HG02798 (cell line): ENCODE data around the gene GABBR1.
"Not testable (repeated sequence)": the region's sequence is repeated elsewhere in the genome, so short reads cannot be mapped to it uniquely, and the experiment has no call there.

Experiments
- ATAC-seq: cut with Tn5 transposase; IDR thresholded peaks from one replicate; pipeline ENCODE4 v1.9.1; 2021; ENCODE audit warnings: mild to moderate bottlenecking; ENCODE audit not compliant: unreplicated experiment, poor library complexity

The GABBR1 gene

GRCh38 chr6:29632789-29633533 is at the start of gene GABBR1:
Gene GABBR1 (minus strand): TSS chr6:29633183. CDS start chr6:29632385, 798 bp downstream.
- peak; percentile 87 for ATAC-seq

DNA sequence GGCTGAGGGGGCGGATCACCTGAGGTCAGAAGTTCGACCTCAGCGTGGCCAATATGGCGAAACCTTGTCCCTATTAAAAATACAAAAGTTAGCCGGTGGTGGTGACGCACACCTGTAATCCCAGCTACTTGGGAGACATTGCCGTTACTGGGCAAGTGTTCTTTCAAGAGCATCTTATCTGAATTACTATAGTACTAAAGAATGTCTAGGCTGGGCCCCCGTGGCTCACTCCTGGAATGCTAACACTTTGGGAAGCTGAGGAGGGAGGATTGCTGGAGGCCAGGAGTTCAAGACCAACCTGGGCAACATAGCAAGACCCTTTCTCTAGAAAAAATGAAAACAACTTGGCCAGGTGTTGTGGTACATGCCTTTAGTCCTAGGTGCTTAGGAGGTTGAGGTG is 48.8 kb upstream of the GABBR1 start:
- ATAC-seq: no peak

DNA sequence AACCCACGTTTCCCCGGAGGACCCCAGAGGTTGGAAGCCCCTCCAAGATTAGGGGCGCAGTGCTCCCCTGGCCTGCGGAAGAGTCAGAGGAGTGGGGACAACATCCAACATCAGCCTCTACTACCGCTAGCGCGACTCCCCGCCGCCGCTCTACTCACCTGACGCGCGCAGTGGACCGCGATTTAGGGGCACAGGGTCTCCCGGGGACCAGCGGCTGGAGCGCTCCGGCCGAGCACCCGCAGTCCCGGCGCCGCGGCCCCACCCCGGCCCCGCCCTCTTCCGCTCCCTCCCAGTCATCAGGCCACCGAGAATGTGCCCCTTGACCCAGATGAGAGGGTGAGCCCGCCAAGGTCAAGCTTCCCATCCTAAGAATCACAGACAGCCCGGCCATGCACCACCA is 47.9 kb upstream of the GABBR1 start, which contains the start of gene ZFP57:
Gene ZFP57 (minus strand): TSS at position 249 of the 400 bp plus-strand sequence. CDS start 4,149 bp downstream, outside the sequence.
- no peak for ATAC-seq

DNA sequence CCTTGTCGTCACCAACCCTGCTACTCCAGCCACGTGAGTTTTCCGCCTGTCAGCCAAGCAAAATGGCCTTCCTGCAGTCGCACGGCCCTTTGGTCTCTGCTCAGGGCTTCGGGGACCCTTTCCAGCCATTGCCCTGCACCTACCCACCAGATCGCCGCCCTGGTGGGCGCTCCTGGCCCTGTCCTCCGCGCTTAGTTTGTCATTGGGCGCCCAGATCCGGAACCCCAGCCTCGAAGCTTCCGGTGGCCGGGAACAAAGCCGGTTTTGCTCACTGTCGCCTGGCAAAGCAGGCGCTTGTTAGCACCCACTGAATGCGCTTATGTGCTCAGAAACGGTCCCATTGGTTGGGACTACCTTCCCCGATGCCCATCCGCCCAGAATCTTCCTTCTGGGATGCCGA is 47.4 kb upstream of the GABBR1 start:
- ATAC-seq: no peak

GRCh38 chr6:29679962-29680361 is 47.0 kb upstream of the GABBR1 start:
- no peak for ATAC-seq

- ATAC-seq: no peak
Measured at GRCh38 chr6:29678114-29678513, 45.1 kb upstream of the GABBR1 start.

DNA sequence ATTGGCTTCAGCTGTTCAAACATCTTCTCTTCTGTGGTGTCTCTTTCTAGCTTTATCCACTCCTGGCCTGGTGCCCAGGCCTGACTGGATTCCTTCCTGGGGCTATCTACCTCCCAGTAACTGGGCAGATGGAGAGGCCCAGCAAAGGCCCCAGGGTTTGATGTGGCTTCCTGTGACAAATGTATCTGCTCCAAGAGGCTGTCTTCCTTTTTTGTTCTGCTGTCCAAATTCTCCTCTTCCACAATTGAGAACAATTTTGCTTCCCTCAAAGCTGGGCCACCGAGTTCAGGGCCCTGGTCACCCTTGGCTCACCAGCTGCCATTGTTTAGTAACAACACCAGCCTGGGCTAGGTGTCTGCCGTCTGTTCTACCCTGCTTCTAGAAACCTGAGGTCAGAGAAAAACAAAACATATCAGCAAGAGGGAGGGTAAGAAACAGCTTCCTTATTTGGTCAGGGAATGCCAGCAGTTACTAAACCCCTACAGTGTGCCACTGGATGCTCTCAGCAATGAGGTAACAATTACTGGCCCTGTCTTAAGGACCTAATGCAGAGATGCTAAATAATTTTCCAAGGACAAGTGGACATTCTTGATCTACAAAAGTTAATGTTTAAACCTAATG is 44.1 kb upstream of the GABBR1 start:
- no peak for ATAC-seq

- no peak for ATAC-seq
Measured at GRCh38 chr6:29675561-29675960, 42.6 kb upstream of the GABBR1 start.

DNA sequence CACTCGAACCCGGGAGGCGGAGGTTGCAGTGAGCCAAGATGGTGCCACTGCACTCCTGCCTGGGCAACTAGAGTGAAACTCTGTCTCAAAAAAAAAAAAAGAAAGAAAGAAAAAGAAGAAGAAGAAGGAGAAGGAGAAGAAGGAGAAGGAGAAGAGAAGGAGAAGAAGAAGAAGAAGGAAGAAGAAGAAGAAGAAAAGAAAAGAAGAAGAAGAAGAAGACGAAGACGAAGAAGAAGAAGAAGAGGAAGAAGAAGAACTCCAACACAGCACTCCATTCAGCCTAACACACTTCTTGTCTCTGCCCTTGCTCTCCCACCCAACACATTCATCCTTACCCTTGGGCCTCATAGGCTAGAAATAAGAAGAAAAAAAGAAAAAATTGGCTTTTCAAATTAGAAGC is 41.0 kb upstream of the GABBR1 start:
- ATAC-seq: no peak

GRCh38 chr6:29673161-29673560 is 40.2 kb upstream of the GABBR1 start:
- ATAC-seq: no peak

- not testable (repeated sequence) for ATAC-seq
Measured at GRCh38 chr6:29672116-29672515, 39.1 kb upstream of the GABBR1 start.

GRCh38 chr6:29671026-29671425 is 38.0 kb upstream of the GABBR1 start:
- ATAC-seq: no peak

DNA sequence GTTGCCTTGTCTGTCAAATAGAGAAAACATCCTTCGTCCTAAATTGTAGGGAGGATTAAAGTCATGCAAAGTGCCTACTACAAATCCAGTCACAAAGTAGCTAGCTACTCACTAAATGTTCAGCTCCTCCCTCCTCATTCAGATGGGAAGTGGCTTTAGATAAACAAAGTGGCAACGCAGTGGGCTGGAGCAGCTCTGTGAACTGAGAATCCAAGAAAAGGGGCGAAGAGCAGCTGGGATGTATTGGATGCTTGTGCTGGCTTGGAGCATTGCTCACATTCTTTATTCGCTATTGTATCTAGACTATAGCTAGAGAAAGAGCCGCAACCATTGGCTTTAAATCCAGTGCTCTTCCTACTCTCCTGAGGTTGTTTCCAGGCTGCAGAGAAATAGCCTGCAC is 34.2 kb upstream of the GABBR1 start:
- ATAC-seq: no peak

GRCh38 chr6:29666826-29667130 is 33.8 kb upstream of the GABBR1 start:
- ATAC-seq: no peak

DNA sequence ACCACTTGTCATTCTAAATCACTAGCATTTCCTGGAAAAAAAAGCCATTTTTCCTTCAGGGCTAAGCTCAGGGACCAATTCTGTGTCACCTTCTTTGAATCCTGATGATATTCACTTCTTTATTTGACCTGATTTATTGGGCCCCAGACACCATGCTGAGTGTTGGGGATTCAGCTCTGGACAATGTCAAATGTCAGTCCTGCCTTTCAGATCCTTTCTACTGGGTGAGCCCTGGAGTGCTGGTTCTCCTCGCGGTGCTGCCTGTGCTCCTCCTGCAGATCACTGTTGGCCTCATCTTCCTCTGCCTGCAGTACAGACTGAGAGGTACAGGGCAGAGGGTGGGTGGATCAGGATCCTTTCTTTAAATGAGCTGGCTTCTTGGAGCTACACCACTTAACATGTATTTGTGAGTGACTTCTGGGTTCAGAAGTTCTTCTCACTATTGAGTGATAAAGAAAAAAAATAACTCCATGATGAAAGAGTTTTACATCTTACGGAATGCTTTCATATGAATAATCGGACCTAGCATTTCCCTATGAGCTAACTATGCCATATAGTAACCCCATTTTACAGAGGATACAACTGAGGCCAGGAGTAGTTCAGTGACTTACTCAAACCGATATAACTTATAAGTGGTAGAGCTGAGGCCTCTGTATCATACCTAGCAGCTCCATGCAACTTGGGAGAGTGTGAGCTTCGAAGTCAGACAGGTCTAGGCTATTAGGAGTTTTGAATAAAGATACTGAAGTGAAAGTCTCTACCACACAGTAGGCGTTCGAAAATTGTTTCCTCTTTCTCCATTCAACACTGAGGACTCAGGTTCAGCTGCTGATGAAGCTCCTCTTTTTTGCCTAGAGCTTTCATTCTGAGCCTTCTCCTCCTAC is 33.2 kb upstream of the GABBR1 start:
- no peak for ATAC-seq

DNA sequence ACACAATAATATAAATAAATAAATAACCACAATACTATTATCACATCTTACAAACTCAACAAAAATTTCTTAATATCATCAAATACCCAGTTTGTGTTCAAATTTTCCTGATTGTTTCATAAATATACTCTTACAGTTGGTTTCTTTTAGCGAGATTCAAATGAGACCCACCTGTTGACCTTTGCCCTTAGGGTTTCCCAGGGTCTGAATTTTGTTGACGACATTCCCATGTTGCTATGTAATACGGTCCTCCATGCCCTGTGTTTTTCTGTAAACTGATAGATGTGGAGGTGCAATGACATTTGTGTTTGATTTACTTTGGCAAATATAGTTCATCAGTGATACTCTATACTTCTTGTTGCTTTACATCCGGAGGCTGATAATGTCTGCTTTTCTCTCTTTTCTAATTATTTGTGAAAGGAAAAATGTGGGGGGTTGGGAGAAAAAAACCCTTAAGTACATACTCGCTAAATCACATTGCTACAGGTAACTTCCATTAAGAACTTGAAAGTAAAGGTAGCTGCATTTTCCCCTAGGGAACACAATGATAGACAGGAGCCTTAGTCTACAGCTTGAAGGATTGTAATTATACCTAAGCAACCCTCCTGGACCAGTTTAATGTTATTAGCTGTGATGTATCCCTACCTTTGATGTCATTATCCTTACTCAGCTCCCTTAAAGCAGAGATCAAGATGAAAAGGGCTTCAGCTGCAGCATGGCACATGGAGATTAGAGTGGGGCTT is 30.5 kb upstream of the GABBR1 start:
- no peak for ATAC-seq

- ATAC-seq: not testable (repeated sequence)
Measured at GRCh38 chr6:29661502-29662141, 28.6 kb upstream of the GABBR1 start.

DNA sequence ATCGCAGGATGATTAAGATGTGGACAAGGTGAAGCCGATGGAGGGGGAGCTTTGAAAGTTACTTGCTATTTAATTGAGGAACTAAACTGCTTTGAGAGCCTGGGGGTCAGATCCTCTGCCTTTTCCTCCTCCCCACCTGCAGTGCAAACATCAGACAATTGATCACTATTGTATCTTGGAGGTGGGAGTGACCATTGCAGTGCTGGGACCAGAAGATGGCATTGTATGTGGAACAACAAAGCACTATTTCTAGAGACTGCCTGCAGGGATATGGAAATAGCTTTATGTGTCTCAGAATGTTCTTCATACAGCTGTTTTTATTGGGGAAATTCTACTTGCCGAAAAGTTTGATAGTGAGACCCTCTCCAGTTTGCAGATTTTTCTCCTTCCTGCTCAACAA is 28.1 kb upstream of the GABBR1 start:
- no peak for ATAC-seq

GRCh38 chr6:29656798-29657197 is 23.8 kb upstream of the GABBR1 start, which contains the start of gene MOG:
Gene MOG (plus strand): TSS chr6:29657092. CDS start chr6:29657210, 118 bp downstream.
- ATAC-seq: no peak

DNA sequence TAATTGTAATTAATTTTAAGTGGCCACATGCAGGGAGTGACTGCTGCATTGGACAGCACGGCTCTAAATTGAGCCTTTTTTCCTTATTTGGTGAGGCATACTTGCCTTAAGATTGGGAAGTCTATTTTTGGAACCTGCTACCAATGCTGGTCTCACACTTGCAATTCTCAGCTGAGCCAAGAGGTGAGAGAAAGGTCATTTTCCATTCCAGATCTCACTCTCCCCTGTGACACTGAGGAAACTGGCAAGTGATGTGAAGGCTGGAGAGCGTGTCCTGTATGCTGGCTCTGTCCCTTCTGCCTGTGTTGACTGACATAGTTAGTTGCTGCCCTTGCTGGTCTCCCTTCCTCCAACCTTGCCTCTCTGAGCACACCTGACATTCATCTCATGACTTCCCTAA is 23.2 kb upstream of the GABBR1 start:
- no peak for ATAC-seq
